Measurements from ENCODE around the gene RBM20. TPM values are rescaled to one million over a fixed set of nuclear protein-coding genes. Genes with fewer than 3 reads are reported as not detected.

Gene RBM20
- total RNA-seq, 1 donor from 2014 or later, result 3.3 TPM

DNA sequence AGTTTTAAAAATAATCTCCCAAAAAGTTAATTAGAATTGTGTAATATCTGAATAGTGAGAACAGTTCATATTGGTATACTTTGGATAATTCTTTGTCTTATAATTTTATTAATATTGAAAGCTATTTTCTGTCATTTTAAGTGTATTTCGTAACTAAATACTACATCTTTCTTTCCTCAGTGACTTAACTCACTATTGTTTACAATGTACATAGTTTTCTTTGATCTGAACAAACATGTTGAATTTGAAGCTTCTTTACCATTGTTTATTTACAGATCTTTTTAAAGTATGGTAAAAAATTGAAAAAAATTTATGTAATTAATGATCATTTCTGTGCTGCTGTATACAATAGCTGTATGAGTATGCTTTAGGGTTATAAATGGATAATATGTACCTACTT lies 232.7 kb downstream of the RBM20 start:
- DNase-seq (ENCODE audit: low read depth), result no peak
- TF ChIP-seq CTCF (IDR thresholded peaks at IDR 0.05; ENCODE audit: insufficient read depth, low read length, poor library complexity, severe bottlenecking), result no peak
- no peaks in the 10 kb centered on the region for H3K36me3 ChIP-seq (ENCODE audit: control insufficient read depth, insufficient read depth, low read length)

DNA sequence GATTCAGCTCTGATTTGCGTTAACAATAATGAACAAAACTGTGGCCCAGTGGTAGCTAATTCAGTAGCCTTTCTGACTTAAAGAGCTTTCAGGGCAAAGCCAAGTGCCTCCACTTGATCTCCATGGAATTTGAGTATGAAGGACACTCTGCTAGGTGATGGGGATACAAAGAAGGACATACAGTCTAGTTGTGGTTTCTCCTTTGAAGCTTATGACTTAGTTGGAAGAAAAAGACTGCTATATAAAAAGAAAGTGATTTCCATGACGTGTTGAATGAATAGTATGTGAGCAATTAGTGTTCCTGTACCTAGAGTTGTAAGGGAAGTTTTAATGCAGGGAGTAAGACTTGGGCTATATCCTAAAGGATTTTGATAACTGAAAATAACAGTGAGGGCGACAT lies 235.9 kb downstream of the RBM20 start:
- no peaks in the 10 kb centered on the region for H3K36me3 ChIP-seq (ENCODE audit: control insufficient read depth, insufficient read depth, low read length)
- TF ChIP-seq CTCF (IDR thresholded peaks at IDR 0.05; ENCODE audit: insufficient read depth, low read length, poor library complexity, severe bottlenecking), result no peak
- H3K4me3 ChIP-seq (ENCODE audit: low read depth, low read length), result no peak overlapping the region

More for the DNA sequence above, 232.7 kb downstream of the RBM20 start:
- H3K4me3 ChIP-seq (ENCODE audit: low read depth, low read length), result no peak overlapping the region
- H3K27me3 ChIP-seq (ENCODE audit: control insufficient read depth, insufficient read depth, low read length), result no peaks in the 10 kb centered on the region

GRCh38 chr10:110881247-110881646 lies 237.1 kb downstream of the RBM20 start:
- no peak for DNase-seq (ENCODE audit: low read depth)
- no peaks in the 10 kb centered on the region for H3K27me3 ChIP-seq (ENCODE audit: control insufficient read depth, insufficient read depth, low read length)
- H3K4me3 ChIP-seq (ENCODE audit: low read depth, low read length), result no peak overlapping the region
- TF ChIP-seq CTCF (IDR thresholded peaks at IDR 0.05; ENCODE audit: insufficient read depth, low read length, poor library complexity, severe bottlenecking), result no peak
- H3K36me3 ChIP-seq (ENCODE audit: control insufficient read depth, insufficient read depth, low read length), result no peaks in the 10 kb centered on the region

More for the DNA sequence above, 235.9 kb downstream of the RBM20 start:
- H3K27me3 ChIP-seq (ENCODE audit: control insufficient read depth, insufficient read depth, low read length), result no peaks in the 10 kb centered on the region
- DNase-seq (ENCODE audit: low read depth), result no peak

DNA sequence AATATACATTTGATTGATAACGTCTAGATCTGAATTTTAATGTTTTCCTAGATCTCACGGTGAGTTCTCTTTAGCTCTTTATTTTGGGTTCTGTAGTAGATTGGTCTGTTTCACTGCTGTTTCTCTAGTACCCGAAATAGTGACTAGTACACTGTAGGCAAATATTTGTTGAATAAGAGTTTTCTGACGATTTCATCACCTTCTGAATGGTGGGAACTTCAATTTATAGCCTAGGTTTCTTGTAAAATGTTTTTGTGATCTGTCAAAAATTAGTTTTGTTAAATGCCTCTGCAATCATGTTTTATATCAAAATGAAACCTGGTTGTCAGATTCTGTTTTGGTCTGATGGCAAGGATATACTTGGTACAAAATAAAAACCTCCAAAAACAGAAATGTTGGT lies 237.8 kb downstream of the RBM20 start:
- Histone ChIP-seq H3K4me3 (ENCODE audit: low read depth, low read length) (no peak overlapping the region), H3K27me3 (ENCODE audit: control insufficient read depth, insufficient read depth, low read length) (no peaks in the 10 kb centered on the region), H3K36me3 (ENCODE audit: control insufficient read depth, insufficient read depth, low read length) (no peaks in the 10 kb centered on the region)
- no peak for TF ChIP-seq CTCF (IDR thresholded peaks at IDR 0.05; ENCODE audit: insufficient read depth, low read length, poor library complexity, severe bottlenecking)
- no peak for DNase-seq (ENCODE audit: low read depth)

DNA sequence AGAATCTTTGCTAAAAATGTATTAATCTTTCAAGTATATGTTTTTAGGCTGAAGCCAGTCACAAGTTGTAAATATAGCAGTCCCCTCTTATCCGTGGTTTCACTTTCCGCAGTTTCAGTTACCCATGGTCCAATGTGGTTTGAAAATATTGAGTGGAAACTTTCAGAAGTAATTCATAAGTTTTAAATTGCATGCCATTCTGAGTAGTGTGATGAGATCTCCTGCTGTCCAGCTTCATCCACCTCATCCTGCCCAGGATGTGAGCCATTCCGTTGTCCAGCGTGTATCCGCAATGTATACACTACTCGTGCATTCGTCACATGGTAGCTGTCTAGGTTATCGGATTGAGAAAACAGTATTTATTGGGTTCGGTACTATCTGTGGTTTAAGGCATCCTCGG lies 239.8 kb downstream of the RBM20 start:
- Histone ChIP-seq H3K27me3 (ENCODE audit: control insufficient read depth, insufficient read depth, low read length) (no peaks in the 10 kb centered on the region), H3K4me3 (ENCODE audit: low read depth, low read length) (no peak overlapping the region), H3K36me3 (ENCODE audit: control insufficient read depth, insufficient read depth, low read length) (no peaks in the 10 kb centered on the region)
- DNase-seq (ENCODE audit: low read depth), result no peak
- no peak for TF ChIP-seq CTCF (IDR thresholded peaks at IDR 0.05; ENCODE audit: insufficient read depth, low read length, poor library complexity, severe bottlenecking)

GRCh38 chr10:110885932-110886674 lies 242.0 kb downstream of the RBM20 start:
- no peak for TF ChIP-seq CTCF (IDR thresholded peaks at IDR 0.05; ENCODE audit: insufficient read depth, low read length, poor library complexity, severe bottlenecking)
- Histone ChIP-seq H3K36me3 (ENCODE audit: control insufficient read depth, insufficient read depth, low read length) (no peaks in the 10 kb centered on the region), H3K4me3 (ENCODE audit: low read depth, low read length) (no peak overlapping the region), H3K27me3 (ENCODE audit: control insufficient read depth, insufficient read depth, low read length) (no peaks in the 10 kb centered on the region)
- DNase-seq (ENCODE audit: low read depth), result no peak
